GM13977 (cell line): ENCODE data around the gene PKN2.

Experiments
- DNase-seq: peaks from one replicate; pipeline ENCODE4 v3.0.0; 2012; ENCODE audit warnings: low spot score
- in situ Hi-C: fragments of 300-500 bp; cut with MboI; formaldehyde crosslinking; loops from one replicate; pipeline ENCODE4 v1.12.0; 2022; ENCODE audit warnings: low sequenced_read_pairs, low pct_unique_long_range_greater_than_20kb, mixed read lengths, inconsistent platforms; ENCODE audit not compliant: unreplicated experiment
- TF ChIP-seq, protein P1 (sequence below): IDR thresholded peaks from 2 replicates; pipeline ENCODE4 v1.5.1; 2012; ENCODE audit warnings: mild to moderate bottlenecking, control low read depth; ENCODE audit not compliant: insufficient read depth; ENCODE audit errors: extremely low read depth, missing control alignments

The PKN2 gene

DNA sequence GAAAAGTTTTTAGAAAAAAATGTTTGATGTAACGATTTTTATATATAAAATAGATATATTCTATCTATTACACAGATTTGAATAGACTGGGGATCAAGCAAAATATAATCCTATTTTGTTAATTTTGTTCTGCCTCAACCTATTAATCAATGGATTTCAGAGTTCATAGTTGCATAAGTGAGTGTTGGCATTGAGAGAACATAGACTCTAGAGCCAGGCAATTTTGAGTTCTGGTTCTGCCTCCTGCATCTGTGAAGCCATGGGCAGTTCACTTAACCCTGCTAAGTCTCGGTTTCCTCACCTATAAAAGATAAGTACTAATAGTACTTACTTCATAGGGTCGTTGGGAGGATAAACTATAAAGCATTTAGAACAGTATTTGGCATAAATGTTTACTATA is 13.6 kb upstream of the PKN2 start:
- no peak for DNase-seq
- TF ChIP-seq, protein P1, sequence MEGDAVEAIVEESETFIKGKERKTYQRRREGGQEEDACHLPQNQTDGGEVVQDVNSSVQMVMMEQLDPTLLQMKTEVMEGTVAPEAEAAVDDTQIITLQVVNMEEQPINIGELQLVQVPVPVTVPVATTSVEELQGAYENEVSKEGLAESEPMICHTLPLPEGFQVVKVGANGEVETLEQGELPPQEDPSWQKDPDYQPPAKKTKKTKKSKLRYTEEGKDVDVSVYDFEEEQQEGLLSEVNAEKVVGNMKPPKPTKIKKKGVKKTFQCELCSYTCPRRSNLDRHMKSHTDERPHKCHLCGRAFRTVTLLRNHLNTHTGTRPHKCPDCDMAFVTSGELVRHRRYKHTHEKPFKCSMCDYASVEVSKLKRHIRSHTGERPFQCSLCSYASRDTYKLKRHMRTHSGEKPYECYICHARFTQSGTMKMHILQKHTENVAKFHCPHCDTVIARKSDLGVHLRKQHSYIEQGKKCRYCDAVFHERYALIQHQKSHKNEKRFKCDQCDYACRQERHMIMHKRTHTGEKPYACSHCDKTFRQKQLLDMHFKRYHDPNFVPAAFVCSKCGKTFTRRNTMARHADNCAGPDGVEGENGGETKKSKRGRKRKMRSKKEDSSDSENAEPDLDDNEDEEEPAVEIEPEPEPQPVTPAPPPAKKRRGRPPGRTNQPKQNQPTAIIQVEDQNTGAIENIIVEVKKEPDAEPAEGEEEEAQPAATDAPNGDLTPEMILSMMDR, result no peak
- in situ Hi-C loops, result no loop called here

DNA sequence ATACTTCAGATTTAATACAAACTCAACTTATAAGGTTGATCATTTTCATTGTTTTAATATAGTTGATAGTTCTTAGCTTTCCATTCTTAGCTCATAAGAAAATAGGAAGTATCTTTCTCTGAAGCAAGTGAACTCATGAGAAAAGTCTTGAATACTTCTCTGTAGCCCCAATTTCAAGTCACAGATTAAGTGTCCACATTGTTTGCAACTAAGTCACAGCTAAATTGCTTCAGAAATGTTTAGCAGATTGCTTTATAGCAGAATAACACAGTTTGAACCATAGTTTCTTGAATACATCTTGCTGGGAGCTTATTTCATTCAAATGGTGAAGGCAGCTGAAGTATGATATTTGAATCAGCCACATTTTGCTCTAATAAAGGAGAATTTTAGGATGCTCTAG is 10.6 kb upstream of the PKN2 start:
- no peak for DNase-seq
- TF ChIP-seq, protein P1, result no peak
- in situ Hi-C loops, result no loop called here

DNA sequence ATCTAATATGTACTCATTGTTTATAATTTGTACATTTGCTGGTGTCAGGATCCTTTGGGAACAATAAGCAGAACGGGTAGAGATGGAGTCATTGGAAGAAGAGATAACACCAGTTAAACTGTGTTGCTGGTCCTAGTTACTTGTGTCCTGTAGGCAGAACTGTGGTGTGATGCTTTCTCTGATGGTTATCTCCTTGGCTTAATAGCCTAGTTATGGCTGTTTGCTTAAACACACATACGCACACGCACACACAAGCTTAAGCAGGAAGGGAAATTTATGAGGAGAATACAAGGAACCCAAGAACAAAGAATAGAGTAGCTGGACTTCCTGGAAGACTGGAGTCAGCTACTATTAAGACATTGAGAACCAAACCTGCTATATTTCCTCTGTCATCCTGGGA is 5.7 kb upstream of the PKN2 start:
- in situ Hi-C loops, result no loop called here
- DNase-seq, result no peak
- TF ChIP-seq, protein P1, result no peak

DNA sequence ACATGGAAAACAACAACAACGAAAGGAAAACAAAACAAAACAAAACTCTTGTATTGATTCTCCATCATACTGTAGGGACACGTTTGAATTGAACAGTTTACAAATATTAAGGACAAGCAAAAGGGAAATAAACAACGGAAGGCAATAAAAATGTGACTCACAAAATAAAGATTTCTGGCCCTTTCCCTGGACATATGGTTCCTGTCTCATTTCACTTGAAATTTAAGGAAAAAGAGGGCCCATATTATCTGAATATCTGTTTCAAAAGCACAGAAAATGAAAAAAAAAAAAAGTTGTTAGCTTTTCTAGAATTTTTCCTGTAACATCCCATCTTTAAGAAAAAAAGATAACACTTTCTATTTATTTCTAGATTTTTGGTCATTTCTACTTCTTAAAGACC is 3.6 kb upstream of the PKN2 start:
- in situ Hi-C loops, result no loop called here
- DNase-seq, result no peak
- TF ChIP-seq, protein P1, result no peak

DNA sequence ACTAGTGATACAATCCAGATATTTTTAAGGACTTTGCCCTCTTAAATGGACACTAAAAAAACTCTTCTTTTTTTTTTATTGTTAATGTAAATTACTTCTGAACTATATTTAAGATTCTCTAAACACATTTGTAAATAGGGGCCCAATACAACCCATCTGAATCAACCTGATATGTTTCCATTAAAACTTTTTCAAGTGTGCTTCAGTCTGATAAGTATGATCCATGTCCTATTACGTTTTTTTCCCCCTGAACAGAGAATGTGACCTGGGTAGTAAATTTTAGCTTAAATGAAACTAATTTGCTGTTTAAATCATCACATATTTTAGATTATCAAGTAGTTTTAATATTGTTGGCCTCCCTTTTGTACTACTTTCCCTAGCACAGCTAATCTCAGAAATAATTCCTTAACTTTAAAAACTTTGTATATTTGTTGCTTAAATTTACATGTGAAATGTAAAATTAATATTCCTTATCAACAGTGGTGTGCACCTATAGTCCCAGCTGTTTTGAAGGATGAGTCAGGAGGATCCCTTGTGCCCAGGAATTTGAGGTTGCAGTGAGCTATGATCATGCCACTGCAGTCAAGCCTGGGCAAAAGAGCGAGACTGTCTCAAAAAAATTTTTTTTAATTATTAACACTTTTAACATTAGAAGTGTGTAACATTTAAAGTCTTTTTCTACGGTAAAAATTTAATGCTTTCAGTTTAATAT is 3.0 kb upstream of the PKN2 start:
- in situ Hi-C loops, result no loop called here
- DNase-seq, result no peak
- TF ChIP-seq, protein P1, result no peak

DNA sequence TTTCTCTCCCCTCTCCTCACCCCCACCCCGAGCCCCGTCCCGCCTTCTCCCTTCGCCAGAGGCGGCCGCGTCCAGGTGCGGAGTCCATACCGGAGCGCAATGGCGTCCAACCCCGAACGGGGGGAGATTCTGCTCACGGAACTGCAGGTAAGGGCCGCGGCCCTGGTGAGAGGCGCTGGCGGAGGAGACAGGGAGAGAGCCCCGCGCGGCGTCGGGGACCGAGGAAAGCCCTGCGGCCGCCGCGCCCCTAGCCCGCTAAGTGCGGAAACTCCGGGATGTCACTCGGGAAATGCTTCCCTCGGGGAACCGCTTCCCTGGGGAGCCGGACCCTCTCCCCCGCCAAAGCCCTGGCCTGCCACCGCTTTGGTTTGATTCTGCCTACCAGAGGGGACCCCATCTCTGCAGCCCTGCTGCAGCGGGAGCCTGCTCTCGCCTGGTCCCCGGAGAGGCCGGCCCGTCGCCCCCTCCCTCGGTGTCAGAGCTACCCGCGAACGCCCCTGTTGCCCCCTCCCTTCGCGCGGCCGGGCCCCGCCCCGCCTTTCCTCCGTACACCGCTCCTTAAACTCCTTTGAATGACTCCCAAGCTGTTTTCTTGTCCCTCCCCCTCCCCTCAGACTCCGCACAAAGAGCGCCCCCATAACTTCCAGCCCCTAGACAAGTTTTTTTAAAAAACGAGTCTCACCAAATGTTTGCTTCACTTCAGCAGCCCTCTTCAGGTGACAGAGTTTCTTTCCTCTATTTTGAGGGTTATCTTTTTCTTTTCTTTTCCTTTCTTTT is 597 bp downstream of the PKN2 start:
- in situ Hi-C loops, result no loop called here

More for the DNA sequence above, 597 bp downstream of the PKN2 start:
- peak; percentile 71 for DNase-seq
- TF ChIP-seq, protein P1, result peak; percentile 22
